ENCODE measurements around the gene ATG14.
"Not testable (repeated sequence)": the region's sequence is repeated elsewhere in the genome, so short reads cannot be mapped to it uniquely, and the experiment has no call there.

The ATG14 gene

DNA sequence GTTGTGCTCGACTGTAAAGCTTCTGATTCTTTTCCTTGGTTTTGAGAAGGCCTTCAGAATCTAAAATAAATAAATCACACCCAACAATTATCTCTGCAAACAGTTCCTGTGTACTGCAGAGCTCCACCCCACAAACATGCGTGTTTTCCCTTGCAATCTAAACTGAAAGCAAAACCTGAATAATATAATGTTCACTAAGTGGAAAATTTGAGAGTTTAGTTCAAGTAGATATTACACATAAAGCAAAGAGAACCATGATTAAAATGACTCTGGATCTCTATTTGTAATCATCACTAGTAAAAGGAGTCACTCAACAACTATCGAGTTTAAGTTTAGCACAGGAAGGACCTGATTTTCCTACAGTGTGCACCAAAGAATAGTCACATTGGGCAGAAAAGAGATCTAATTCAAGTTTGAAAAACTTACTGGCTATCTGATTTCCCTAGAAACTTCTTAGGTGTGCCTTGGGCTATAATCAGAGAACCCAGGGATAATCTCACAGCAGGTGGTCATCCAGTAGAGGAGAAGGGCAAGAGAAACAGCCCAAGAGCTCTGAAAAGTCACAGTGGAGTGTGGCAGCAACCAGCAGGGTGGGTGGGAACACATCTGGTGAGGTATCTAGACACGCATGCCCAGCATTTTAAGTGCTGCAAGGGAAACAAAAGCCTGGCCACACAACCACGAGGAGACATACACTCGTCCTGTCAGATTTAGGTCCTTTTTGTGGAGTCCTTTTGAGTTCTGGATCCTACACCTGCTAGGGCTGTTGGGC, 25.4 kb downstream of the ATG14 start:
- no peak for DNase-seq (ENCODE audit: low read depth)

DNA sequence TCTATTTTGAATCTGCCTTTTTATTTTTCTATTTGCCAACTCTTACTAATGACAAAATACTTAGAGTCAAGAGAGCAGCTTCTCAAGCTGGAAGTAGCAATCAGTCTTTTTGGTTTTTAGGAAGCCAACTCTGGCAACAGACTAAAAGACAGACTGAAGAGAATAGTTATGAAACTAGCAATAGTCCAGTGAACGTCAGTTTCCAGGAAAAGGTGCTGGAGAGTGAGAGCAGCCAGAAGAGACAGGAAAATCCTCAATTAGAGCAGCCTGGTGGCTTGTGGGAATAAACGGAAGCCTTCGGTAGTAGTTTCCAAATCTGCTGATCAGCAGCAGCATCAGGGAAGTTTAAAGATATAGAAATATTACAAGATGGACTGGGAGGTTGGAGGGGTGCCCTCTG, 27.1 kb downstream of the ATG14 start:
- no peak for DNase-seq (ENCODE audit: low read depth)

DNA sequence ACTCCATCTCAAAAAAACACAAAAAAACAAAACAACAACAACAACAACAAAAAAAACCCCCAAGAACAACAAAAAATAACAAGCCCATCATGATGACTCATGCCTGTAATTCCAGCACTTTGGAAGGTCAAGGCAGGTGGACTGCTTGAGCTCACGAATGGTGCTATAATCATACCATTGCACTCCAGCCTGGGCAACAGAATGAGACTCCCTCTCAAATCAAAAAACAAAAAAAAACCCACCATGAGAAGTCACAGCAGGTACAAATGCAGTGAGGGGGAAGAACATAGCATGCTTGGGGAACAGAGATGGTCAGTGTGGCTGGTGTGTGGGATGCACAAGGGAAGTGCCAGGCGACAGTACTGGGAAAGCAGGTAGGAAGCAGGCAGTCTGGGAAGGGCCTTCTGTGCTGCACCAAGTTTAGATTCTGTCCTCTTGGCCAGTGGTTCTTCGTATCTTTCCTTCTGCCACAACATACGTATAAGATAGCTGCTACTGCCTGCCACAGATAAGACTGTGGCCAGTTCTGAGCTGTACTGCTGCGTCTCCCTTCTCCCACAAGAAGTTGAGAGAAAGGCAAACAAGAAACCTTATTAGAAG, 28.0 kb downstream of the ATG14 start:
- DNase-seq (ENCODE audit: low read depth) = no peak

DNA sequence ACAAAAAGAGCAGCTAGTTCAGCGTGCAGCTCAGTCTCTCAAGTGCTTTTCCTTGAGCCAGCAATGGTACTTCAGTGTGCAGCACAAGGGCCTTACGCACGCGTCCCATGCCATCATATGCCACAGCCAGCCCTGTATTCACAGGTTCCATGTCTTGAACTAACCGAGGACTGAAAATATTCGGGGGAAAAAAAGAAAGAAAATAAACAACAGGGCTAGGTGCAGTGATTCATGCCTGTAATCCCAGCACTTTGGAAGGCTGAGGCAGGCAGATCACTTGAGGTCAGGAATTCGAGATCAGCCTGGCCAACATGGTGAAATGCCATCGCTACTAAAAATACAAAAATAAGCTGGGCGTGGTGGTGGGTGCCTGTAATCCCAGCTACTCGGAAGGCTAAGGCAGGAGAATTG, 28.6 kb downstream of the ATG14 start:
- DNase-seq (ENCODE audit: low read depth) = not testable (repeated sequence)

DNA sequence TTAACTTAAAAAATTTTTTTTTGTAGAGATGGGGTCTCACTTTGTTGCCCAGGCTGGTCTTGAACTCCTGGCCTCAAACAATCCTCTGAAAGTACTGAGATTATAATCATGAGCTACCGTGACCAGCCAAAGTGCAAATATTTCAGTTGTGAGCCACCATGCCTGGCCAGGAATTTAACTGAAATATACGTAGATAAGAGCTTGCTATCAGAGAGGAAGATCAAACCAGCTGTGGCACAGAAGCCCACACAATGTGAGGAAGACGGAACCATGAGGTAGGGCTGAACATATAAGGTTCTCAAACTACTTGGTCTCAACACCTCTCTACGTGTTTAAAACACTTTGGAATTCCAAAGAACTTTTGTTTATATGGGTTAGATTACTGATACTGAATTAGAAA, 29.1 kb downstream of the ATG14 start:
- DNase-seq (ENCODE audit: low read depth) = no peak

DNA sequence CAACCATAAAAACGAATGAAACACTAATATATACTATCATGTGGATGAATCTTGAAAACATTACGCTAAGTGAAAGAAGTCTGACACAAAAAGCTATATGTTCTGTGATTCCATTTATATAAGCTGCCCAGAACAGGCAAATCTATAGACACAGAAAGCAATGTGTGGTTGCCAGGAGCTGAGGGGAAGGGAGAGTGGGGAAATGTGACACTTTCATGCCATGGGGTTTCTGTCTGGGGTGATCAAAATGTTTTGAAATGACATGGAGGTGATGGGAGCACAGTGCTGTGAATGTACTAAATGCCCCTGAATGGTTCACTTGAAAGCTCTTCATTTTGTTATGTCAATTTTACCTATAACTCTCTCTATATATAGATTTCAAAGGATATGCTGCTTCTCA, 30.1 kb downstream of the ATG14 start:
- DNase-seq (ENCODE audit: low read depth) = no peak

DNA sequence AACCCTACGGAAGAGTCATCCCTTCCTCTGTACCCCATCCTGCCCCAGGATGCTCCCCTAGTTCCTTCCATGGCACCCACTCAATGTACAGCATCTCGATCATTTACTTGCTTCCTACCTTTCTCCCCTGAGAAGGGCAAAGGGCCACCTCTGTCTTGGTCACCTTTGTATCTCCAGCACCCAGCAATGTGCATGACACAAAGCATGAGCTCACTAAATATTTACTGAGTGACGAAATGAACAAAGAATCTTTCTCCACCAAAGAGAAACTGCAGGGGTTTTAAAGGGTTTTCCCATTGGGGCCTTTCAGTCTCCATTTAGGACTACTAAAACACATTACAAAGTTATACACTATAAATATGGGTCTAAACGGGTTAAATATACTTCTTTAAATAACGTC, 30.6 kb downstream of the ATG14 start:
- DNase-seq (ENCODE audit: low read depth) = no peak

DNA sequence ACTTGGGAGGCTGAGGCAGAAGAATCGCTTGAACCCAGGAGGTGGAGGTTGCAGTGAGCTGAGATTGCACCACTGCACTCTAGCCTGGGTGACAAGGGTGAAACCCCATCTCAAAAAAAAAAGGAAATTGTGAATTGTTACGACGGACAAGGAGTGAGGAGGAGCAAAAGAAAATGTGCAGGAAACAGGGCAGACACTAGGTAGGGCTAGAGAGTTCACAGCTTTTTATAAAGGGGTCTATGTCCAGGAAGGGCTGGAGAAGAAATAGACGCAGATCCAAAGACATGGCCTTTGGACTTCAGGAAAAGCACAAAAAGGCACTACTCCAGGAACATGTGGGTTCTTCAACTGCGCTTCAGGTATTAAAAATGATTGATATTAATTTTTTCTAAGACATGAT, 34.4 kb downstream of the ATG14 start:
- DNase-seq (ENCODE audit: low read depth) = no peak

DNA sequence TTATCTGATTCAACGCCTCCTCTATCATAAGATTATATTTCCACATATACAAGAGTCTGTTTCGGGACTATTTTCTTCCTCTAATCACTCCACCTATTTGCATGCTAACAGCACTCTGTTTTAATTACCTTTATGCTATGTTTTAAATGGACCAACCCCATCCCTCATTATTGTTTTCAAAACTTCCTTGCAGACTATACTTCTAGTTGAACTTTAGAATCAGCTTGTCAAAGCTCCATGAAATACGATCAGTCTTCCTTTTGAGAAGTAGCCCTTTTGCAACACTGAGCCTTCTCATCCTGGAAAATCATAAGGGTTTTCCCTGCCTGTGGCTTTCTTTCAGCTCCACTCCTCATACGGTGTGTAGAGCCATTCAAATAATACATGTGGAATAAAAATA, 36.9 kb downstream of the ATG14 start:
- no peak for DNase-seq (ENCODE audit: low read depth)

DNA sequence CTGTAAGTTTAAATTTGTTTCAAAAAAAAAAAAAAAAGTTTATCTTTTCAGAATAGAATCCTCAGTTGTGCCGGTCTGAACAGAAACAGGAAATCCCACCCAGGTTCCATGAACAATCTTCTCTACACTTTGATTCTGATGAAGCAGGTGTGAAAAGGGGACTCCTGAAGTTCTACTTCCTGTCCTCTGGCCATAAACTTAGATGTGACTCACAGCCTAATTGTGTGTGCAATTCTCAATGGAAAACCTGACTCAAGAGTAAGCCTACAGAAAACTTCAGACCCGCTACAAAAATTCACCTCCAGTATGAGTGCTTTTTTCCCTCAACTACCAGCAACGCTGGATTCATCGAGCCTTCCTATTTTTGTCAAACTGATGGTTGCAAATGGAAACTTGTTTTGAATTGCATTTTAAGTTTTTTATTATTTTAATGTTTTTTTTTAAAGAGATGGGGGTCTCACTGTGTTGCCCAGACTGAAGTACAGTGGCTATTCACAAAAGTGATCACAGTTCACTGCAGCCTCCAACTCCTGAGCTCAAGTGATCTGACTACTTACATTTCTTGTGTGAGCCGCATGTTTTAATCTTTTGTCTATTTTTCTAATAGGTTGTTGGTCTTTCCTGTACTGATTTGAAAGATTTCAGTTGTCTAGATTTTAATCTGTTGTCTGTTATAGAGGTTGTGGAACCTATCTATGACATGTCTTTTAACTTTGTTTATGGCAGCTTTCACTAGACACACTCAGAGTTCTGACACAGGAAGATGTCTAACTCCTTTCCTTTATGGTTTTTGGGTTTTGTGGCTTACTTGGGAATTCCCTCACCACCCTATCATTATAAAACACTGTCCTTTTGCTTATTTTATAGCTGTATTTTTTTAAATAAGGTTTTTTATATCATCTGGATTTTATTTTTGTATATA, 37.6 kb downstream of the ATG14 start:
- DNase-seq (ENCODE audit: low read depth) = no peak

DNA sequence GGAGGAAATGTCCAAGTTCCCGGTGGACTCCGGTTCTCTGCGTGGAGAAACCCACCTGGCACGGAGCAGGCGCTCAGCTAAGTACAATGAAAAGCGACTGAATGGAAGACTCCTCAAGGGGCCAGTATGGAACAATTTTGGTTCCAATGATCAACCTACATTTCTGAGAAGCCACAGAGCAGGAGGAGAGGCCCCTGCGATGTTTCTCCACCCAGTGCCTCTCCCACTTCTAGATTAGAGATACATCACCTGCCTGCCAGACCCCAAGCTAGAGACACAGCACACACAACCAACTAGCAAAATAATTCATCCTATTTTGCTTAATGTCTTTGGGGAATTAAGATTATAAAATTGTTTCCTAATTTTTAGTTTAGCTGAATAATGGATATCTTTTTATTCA, 38.8 kb downstream of the ATG14 start:
- DNase-seq (ENCODE audit: low read depth) = no peak

DNA sequence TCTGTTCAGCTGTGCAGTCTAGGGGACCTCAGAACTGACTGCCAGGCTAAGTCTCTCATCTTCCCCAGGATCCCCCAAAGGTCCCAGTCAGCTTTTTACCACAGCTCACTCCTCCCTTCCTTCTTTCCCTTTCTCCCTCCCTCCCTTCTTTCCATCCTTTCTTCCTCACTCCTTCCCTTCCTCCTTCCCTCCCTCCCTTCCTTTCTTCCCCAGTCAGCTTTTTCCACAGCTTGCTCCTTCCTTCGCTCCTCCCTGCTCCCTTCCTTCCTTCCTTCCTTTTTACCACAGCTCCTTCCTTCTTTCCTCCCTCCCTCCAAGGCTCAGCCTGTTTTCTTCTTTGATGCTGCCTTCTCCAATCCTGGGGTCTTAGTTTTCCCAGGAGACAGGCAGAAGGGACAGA, 39.2 kb downstream of the ATG14 start:
- DNase-seq (ENCODE audit: low read depth) = no peak

DNA sequence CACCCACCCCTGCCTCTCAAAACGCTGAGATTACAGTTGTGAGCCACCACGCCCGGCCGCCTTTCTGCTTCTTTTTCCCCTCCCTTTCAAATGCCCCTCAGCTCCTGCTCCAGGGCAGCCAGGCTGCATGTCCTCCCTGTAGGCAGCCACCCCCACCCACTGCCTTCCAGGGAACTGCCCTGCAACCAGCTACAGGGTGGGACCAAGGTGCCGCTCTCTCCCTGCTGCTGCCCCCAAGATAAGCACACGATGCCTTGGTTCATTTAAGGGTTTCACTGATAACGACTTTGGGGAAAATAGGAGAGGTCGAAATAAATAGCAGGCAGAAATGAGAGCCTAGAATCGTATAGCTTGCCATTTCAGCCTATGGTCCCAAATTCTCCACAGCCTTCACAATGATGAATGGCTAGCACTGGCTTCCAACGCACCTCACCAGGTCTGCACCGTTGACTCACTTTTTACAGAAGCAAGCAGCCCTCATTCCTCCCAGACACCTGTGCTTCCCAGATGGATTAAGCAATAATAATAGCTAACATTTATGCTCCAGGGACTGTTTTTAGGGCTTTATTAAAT, 40.7 kb downstream of the ATG14 start:
- no peak for DNase-seq (ENCODE audit: low read depth)

DNA sequence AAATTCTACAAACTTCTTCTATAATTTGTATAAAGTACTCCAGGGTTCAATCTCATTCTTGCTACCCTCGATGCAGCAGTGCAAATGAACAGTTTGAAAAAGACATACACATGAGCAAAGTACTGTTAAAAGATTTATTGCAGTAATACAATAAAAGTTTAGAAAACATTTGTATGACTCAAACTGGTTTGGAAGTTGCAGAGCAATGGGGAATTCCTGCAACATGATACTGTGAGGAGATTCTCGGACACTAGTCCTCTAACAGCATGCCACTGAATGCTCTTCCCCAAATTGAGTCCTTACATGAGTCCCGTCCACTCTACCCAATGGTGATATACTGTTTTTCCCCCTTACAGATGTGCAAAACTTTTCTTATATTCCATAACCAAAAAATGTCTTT, 45.4 kb downstream of the ATG14 start:
- DNase-seq (ENCODE audit: low read depth) = no peak

DNA sequence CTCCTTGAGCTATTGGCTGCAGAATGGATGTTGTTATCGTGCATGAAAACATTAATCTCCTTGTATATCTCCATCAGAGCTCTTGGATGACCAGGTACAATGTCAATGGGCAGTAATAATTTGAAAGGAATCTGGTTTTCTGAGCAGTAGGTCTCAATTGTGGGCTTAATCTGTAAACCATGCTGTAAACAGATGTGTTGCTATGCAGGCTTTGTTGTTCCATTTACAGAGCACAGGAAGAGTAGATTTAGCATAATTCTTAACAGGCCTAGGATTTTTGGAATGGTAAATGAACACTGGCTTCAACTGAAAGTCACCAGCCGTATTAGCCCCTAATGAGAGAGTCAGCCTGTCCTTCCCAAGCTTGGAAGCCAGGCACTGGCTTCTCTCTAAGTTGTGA, 50.4 kb downstream of the ATG14 start:
- no peak for DNase-seq (ENCODE audit: low read depth)

DNA sequence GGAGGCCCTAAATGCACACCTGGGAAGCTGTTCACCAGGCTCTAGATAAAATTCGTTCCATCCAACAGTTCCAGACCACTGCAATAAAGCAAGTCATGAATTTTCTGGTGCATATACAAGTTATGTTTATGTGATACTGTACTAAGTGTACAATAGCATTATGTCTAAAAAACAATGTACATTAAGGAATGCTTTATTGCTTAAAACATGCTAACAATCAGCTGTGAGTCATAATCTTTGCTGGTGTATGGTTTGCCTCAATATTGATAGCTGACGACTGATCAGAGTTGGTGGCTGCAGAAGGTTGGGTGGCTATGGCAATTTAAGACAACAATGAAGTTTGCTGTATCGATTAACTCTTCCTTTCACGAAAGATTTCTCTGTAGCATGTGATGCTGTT, 52.3 kb downstream of the ATG14 start:
- no peak for DNase-seq (ENCODE audit: low read depth)

DNA sequence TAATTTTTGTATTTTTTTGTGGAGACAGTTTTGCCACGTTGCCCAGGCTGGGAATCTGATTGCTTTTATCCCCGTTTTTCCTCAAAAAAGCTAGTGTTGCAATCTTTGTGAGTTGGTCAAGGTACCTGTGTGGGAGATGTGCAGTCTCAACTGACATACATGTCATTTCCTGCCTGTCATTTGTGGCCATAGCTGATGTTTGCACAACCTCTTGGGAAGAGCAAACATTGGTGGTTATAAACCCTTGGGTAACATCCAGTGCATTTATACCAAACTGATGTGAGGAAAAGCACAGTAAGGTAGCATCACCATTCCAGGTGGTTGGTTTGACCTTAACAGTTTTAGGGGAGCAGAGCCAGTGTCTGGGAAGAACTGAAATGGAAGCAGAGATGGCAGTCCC, 54.7 kb downstream of the ATG14 start:
- DNase-seq (ENCODE audit: low read depth) = no peak

DNA sequence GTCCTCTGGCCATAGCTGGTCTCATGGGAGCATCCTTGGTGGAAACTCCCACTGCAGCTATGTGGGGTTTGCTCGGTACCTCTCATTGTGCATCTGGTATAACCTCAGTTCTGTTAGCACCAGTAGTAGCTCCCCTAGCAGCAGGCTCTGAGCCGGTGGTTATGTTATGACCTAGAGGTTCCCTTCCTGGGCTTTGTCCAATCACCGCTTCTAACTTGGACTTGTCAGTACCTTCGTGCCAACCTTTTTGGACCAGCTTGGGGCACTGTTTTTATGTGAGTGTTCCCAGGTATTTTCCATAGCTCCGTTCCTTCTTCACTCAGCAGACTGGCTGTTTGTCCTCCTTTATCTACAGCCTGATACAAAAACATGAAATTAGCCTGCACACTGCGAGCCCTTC, 55.7 kb downstream of the ATG14 start:
- DNase-seq (ENCODE audit: low read depth) = no peak

DNA sequence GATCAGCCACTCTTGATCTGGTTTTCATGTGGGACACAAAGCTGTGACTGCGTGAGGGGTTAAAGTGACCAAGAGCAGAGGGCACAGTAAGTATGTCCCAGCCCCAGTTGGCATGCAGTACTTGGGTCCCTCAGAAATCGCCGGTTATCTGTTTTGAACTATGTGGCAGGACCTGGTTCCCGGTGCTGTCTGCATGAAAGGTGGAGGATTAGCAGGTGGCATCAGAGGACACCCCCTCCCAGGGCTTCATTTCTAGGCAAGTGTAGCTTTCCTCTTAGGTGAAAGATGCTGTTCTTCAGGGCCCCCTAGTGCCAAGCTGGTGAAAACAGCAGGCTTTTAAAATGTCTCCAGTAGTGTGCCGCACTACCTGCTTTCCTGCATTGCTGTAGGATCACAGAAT, 57.1 kb downstream of the ATG14 start:
- DNase-seq (ENCODE audit: low read depth) = no peak

DNA sequence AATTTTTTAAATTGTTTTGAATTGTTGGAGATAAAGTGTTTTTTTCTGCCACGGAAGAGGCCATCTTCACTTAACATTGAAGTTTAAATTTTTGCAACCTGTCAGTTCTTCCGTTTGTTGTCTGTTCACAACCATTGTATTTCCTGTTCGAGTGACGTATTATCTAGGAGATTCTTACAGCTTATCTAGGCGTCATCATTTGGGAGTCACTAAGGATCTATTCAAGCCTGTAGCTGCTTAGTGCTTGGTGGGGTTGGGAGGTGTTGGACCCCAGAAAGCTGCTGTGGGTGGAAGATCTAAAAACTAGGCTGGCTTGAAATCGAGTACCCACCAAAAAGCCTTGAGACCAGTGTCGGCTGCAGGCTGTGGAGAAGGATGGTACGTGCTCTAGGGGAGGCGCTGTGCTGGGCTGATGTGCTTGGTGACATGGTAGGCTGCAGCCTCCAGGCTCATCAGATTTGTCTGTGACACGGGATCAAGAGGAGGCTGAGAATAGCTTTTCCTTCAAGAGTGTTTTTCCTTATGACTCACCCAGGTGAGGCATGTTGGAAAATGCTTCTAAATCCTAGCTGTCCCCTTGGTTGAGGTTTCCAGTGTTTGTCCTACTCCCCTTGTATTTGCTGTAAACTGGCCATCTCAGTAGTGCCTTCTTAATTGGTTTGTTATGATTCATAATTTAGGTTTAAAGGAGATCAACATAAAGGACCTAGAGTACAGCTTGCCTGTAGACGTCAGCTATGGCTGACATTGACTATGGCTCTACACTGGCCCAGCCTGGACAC, 57.8 kb downstream of the ATG14 start:
- no peak for DNase-seq (ENCODE audit: low read depth)

DNA sequence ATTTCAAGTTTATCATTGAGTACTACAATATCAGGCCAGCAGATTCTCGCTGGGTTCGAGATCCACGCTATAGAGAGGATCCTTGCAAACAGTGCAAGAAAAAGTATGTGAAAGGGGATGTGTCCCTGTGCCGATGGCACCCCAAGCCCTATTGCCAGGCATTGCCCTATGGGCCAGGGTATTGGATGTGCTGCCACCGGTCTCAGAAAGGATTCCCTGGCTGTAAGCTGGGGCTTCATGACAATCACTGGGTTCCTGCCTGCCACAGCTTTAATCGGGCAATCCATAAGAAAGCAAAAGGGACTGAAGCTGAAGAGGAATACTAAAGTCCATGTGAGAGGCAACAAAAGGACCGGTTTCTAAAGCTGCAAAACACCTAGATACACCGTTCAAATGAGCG, 59.4 kb downstream of the ATG14 start:
- no peak for DNase-seq (ENCODE audit: low read depth)

DNA sequence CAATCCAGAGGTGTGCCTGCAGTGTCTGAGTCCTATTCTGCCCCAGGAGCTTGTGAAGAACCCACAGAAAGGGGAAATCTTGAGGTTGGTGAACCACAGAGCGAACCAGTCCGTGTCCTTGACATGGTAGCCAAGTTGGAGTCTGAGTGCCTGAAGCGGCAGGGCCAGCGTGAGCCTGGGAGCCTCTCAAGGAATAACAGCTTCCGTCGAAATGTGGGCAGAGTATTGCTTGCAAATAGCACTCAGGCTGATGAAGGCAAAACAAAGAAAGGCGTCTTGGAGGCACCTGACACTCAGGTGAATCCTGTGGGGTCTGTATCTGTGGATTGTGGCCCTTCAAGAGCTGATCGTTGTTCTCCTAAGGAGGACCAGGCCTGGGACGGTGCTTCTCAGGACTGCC, 60.5 kb downstream of the ATG14 start:
- no peak for DNase-seq (ENCODE audit: low read depth)

Data from stimulated activated CD8-positive, alpha-beta memory T cell treated with anti-CD3 and anti-CD28 coated beads, Interleukin-15, amount 100 ng/mL, for 24 hours (primary cell).